Measurements from ENCODE around the gene GALNT9.
"Not testable (repeated sequence)": the region's sequence is repeated elsewhere in the genome, so short reads cannot be mapped to it uniquely, and the experiment has no call there.

GALNT9 gene

GRCh38 chr12:132312516-132312915, 16.9 kb downstream of the GALNT9 start:
- DNase-seq (ENCODE audit: low spot score), result no peak

DNA sequence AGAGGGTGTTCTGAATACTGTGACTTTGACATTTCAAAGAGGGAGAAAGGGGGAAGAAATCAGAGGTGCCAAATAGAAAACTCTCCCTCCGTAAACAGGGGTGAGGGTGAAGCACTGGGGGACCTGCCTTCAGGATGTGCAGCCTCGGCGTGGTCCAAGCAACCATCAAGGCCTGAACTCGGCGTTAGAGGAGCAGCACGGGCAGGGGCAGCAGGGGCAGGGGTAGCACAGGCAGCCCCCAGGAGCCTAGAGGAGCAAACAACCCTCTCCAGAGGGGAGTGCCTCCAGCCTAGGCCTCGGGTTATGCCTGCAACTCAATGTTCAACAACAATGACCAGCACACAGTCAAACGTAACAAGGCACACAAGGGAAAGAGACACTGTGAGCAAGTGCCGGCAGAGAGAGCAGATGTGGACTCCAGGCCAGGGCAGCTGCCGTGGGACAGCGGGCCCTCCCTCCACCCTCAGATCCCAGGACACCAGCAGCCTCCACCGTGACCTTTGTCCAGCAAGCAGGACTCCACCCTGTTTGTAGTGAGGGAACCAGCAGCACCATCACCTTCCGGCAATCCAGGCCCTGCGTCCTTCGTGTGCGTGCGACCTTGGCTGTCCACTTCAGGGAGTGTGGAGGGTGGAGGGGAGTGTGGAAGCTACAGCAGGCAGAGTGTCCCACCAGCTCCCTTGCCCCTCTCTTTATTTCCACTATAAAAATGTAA, 18.0 kb downstream of the GALNT9 start:
- DNase-seq (ENCODE audit: low spot score), result no peak

GRCh38 chr12:132310181-132311040, 19.0 kb downstream of the GALNT9 start:
- DNase-seq (ENCODE audit: low spot score), result no peak

DNA sequence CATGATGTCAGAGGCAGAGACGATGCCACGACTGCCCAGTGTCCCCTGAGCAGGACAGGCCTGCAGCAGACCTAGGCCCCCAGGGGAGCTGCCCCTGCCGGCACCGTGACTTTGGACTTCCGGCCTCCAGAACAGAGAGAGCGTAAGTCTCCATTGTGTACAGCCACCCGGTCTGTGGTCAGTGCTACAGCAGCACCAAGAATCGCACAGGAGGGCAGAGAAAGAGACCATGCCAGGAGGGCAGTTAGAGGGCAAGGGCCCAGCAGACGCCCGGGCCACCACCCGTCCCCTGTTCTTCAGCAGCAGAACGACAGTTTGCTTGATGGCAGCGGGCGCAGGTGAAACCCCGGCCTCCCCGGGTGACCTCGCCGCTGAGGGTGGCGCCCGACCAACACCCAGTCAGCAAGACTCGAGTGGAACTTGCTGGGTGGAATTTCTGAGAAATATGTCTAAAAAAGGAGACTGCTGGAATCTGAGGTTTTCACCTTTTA, 19.7 kb downstream of the GALNT9 start:
- DNase-seq (ENCODE audit: low spot score), result no peak

DNA sequence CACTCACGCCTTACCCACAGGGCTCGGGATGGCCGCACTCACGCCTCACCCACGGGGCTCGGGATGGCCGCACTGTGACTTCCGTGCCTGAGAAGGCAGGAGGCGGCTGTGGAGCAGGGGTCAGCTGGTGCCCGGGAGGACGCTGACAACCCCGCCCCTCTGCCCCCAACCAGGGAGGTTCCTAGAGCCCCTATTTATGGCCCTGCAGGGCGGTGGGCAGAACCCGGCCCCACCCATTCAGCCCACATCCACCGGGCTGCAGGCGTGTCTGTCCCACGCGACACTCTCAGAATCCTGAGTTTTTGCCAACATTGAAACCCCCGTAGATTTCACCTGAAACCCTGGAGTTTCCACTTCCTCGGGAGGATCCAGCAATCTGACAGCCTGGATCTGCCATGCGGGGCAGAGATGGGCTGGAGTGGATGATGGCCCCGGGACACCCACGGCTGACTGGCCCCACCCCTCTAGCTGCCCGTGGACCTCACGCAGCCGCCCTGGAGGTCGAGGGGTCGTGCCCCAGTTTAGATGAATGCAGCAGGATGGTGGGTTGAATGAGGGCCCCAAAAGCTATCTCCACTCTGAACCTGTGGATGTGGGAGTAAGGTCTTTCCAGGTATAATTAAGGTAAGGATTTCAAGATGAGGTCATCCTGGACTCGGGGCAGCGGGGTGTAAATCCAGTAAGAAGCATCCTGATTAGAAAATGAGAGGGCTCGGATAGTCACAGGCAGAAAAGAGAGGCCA, 20.4 kb downstream of the GALNT9 start:
- DNase-seq (ENCODE audit: low spot score), result no peak

DNA sequence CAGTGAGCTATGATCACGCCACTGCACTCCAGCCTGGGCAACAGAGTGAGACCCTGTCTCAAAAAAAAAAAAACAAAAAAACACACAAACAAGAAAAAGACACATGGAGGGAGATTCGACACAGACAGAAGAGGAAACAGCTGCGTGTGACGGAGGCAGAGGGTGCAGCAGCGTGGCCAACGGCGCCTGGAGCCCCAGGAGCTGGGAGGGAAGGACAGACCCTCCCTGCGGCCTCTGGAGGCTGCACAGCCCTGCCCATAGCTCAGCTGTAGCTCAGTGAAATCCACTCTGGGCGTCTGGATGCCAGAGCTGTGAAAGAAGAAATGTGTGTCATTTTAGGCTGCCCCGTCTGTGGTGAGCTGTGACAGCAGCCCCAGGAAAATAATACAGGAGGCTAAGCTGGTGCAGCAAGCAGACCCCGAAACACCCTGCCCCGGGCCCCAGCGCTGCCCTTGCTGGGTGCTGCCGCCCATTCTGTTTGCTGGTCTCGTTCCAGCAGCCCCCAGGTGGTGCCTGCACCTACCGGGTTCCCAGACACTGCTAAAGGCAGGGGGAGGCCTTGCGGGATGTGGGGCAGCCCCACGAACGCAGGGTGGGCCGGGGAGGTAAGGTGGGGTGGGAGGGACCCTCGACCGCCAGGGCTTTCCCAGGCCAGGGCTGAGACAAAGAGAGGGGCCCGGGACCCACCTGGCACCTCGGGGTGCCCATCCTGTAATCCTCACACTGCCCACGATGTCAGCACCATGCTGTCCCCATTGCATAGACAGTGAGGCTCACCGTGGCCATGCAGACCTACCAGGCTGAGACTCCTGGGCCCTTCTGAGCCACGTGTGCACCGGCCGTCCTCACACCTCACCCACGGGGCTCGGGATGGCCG, 21.2 kb downstream of the GALNT9 start:
- DNase-seq (ENCODE audit: low spot score), result no peak

DNA sequence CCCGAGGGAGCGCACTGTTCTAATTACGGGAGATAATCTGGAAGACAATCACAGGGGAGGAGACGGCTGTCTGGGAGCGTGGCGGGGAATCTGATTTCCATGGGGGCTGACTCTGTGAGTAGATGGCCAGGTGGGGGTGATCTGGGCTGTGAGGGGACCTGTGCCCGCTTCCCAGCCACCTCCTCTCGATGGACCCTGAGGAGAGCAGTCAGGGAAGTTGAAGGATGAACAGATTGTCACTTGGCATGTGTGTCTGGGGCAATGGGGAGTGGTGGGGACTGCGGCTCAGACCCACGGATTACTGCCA, 22.6 kb downstream of the GALNT9 start:
- DNase-seq (ENCODE audit: low spot score), result no peak

GRCh38 chr12:132305991-132306884, 23.2 kb downstream of the GALNT9 start:
- DNase-seq (ENCODE audit: low spot score), result no peak

DNA sequence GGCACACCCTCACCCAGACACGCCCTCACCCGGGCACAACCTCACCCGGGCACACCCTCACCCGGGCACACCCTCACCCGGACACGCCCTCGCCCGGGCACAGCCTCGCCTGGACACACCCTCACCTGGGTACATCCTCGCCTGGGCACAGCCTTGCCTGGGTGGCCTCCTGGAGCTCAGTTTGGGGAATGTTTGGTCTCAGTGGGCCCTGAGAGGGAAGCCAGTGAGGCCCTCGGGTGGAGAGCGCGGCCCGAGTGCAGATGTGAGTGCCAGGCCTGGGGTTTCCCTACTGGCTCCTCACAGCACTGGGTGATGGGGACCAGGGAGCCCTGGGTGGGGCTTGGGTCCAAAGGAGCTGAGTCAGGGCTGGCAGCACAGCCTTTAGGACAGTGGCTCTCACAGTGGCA, 23.8 kb downstream of the GALNT9 start:
- DNase-seq (ENCODE audit: low spot score), result no peak

- not testable (repeated sequence) for DNase-seq (ENCODE audit: low spot score)
Observed at GRCh38 chr12:132304866-132305265, 24.5 kb downstream of the GALNT9 start.

GRCh38 chr12:132303853-132304373, 25.5 kb downstream of the GALNT9 start:
- not testable (repeated sequence) for DNase-seq (ENCODE audit: low spot score)

- no peak for DNase-seq (ENCODE audit: low spot score)
Observed at GRCh38 chr12:132302466-132303358, 26.7 kb downstream of the GALNT9 start.

- no peak for DNase-seq (ENCODE audit: low spot score)
Observed at GRCh38 chr12:132300789-132301722, 28.3 kb downstream of the GALNT9 start.

DNA sequence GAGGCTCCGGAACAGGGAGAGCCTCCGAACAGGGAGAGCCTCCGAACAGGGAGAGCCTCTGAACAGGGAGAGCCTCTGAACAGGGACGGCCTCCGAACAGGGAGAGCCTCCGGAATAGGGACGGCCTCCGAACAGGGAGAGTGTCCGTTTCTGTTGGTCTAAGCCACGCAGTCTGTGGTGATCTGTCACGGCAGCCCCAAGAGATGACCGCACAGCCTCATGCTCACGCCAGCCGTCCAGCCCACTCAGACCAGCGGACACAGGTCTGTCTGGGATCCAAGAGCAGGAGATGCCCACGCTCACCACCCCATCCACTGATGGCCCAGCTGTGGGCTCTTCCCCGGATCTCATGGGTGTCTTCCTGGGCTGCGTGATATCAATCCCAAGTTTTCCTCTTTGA, 33.3 kb downstream of the GALNT9 start:
- no peak for DNase-seq (ENCODE audit: low spot score)

GRCh38 chr12:132295561-132295960, 33.8 kb downstream of the GALNT9 start:
- DNase-seq (ENCODE audit: low spot score), result not testable (repeated sequence)

GRCh38 chr12:132295101-132295526, 34.3 kb downstream of the GALNT9 start:
- no peak for DNase-seq (ENCODE audit: low spot score)

DNA sequence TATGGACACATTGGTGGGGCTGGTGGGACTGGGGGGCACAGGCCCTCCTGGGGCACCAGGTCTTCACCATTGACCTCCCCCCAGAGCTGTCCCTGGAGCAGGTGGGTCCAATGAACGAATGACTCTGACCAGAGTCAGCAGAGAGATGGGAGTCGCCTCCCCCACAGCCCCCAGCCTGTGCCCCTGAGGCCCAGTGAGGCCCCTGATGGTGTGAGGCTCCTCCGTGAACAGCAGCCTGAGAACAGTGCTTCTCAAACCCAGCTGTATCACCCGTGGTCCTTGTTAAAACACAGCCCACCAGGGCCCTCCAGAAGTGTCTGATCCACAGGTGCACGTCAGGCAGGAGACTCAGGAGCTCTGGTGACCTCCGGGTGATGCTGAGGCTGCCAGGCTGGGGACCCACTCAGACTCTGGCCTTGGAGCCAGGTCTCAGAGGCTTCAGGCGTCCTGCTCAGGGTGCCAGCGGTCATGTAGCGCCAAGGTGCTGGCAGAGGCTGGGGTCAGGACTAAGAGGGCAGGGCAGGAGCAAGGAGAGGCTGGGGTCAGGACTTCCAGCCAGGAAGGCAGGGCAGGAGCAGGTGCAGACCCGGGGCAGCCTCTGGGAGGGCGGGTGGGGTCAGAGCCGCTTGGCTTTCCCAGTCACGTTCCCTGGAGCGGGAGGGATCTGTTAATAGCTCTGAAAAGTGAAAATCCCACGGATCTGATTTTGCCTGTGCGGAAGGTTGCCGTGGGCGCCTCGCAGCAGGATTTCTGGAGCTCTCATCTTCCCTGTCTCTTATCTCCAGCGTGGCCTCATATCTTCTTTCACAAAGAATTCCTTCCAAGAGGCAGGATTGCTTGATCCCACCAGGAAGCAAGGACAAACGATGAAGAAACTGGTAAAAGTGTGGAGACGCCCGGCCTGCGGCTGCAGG, 35.0 kb downstream of the GALNT9 start:
- no peak for DNase-seq (ENCODE audit: low spot score)

All from kidney capillary endothelial cell (primary cell).